Measurements from ENCODE around the gene PLAC9. TPM values are rescaled to one million over a fixed set of nuclear protein-coding genes. Genes with fewer than 3 reads are reported as not detected.

Gene PLAC9
- total RNA-seq, 1 experiment from 2014 or later, result 7.3 TPM

DNA sequence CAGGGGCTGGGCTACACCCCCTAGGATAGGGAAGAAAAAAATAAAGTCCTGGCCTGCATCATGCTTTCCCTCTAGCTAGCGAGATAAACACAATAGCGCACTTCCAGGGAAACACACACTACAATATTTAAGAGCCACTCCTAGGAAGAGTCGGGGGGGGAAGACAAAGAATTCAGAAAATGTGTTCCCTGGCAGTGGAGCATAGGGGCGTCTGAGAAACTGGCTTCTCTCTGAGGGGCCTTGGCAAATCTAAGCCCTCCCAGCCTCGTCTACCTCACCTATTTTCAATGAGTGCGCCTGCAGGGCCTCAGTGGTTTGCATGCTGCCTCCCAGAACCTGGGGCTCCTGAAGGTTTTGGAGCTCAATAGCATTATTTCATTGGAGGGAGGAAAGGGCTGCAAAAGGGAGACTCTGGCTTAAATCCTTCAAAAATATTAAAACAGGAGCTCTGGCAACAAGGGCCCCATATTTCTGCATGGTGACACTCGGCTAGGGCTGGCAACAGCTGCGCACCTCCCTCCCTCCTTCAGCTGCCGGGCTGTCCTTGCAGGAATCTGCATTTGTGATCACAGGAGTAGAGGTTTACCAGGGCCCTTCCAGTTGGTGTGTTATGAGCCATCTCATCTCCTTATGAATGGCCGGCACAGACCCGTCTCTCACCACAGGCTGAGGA lies 62.0 kb downstream of the PLAC9 start:
- ATAC-seq (peak; percentile 64), DNase-seq (ENCODE audit: low spot score) (no peak)
- H3K9me3 Mint-ChIP-seq, result no peaks in the 10 kb centered on the region
- H3K27ac Mint-ChIP-seq, result peak overlapping the region; percentile 19; the same call in 1 of the 2 replicates
- TF ChIP-seq CREB1 (CRISPR knock-in tag; IDR thresholded peaks at IDR 0.05), result no peak
- TF ChIP-seq TP53 (CRISPR knock-in tag; IDR thresholded peaks at IDR 0.05), result no peak
- TF ChIP-seq OVOL2 (CRISPR knock-in tag; IDR thresholded peaks at IDR 0.05; ENCODE audit: borderline replicate concordance), result no peak
- TF ChIP-seq RELA (CRISPR knock-in tag; IDR thresholded peaks at IDR 0.05; ENCODE audit: borderline replicate concordance), result no peak
- H3K4me1 Mint-ChIP-seq, result peaks cover 56% of the 10 kb centered on the region
- POLR2A ChIA-PET, result interaction anchor here (1.7 kb wide), 1 partner anchor 11 kb away, joined by 6 read pairs; the partner anchor contains the start of gene ANXA11
- H3K27me3 Mint-ChIP-seq (ENCODE audit: low read depth), result no peaks in the 10 kb centered on the region
- no peak overlapping the region for H3K4me3 Mint-ChIP-seq
- CTCF ChIA-PET, result interaction anchor here (0.6 to 1.9 kb wide), 8 partner anchors 9 to 311 kb away, joined by 3 to 9 read pairs (median 4); no protein-coding TSS in a partner anchor
- no peaks in the 10 kb centered on the region for H3K36me3 Mint-ChIP-seq

Other genes starting within 250 kb of the PLAC9 start
- gene SFTPD, start 183.6 kb upstream of the PLAC9 start, total RNA-seq (2021), result 0.66 to 1.1 TPM (median 0.80 TPM) in 3 replicates
- 18.5 to 23.3 TPM (median 22.2 TPM) in 3 replicates for gene TMEM254, start 54.1 kb upstream of the PLAC9 start, total RNA-seq (2021)
- 67.5 to 83.3 TPM (median 80.1 TPM) in 3 replicates for gene ANXA11, start 72.8 kb downstream of the PLAC9 start, total RNA-seq (2021)
- 2.3 to 5.0 TPM (median 4.3 TPM) in 3 replicates for gene MAT1A, start 156.9 kb downstream of the PLAC9 start, total RNA-seq (2021)
- 0.50 to 0.52 TPM in 2 of 3 replicates, not detected in the other for gene DYDC1, start 224.0 kb downstream of the PLAC9 start, total RNA-seq (2021)
- gene DYDC2, start 224.1 kb downstream of the PLAC9 start, total RNA-seq (2021), result 1.9 to 3.3 TPM (median 2.4 TPM) in 3 replicates

All from WTC11 (cell line).